ENCODE data around the gene DDX17.

DDX17 gene

DNA sequence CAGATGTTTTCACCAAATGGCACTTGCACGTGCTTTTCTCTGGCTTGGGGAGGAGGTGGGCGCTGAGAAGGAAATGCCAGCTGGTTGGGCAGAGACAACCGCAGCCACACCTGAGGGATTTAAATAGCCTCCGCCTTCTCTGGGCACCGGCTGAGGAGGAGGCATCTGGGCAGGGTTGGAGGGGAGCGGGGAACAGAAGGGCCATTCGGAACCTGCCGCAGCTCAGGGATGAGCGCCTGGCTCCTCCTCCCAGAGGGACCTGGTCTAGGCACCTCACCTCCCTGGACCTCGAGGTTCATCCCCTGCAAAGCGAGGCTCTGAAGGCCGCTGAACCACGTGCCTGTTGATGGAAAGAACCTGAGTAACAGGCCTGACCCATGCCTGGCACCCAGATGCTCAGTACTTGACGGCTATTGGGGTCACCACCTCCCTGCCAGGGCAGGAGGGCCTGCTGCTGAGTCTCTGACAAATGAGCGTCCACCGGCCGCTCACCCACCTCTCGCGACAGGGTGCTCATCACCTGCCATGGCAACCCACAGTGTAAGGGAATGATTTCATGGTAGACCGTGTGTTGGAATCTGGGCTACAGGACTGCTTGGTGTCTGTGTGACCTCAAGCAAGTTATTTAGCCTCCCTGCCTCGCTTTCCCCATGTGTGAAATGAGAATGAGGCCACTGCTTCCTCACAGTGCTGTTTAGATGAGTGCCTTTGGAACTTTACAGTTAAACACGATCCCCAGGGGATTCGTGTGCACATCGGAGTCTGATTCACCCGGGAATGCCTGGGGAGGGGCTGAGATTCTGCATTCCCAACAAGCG, 40.2 kb downstream of the DDX17 start:
- TF ChIP-seq ZNF274 (IDR thresholded peaks at IDR 0.05; ENCODE audit: low read depth, low read length), result no peak
- no peak overlapping the region for H3K4me3 ChIP-seq (ENCODE audit: low read length)

DNA sequence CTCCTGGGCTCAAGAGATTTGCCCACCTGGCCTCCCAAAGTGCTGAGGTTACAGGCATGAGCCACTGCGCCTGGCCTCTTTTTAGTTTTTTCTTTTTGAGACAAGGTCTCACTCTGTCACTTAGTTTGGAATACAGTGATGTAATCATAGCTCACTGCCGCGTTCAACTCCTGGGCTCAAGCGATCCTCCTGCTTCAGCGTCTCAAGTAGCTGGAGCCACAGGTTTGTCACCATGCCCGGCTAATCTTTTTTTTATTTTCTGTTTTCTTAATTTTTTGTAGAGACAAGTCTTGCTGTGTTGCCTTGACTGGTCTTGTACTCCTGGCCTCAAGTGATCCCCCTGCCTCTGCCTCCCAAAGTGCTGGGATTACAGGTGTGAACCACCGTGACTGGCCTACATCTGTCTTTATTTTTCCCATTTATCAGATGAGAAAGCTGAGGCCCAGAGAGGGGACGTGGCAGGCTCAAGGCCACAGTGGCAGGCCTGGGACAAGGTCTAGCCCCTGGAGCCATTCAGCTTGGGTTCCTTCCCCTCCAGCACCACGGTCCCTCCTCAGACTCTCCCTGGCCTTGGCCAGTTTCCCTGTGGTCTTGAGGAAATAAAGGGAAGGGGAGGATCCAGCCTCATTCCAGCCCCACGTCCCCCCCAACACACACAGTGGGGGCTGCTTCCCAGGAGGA, 41.0 kb downstream of the DDX17 start:
- no peak overlapping the region for H3K4me3 ChIP-seq (ENCODE audit: low read length)
- TF ChIP-seq ZNF274 (IDR thresholded peaks at IDR 0.05; ENCODE audit: low read depth, low read length), result no peak

DNA sequence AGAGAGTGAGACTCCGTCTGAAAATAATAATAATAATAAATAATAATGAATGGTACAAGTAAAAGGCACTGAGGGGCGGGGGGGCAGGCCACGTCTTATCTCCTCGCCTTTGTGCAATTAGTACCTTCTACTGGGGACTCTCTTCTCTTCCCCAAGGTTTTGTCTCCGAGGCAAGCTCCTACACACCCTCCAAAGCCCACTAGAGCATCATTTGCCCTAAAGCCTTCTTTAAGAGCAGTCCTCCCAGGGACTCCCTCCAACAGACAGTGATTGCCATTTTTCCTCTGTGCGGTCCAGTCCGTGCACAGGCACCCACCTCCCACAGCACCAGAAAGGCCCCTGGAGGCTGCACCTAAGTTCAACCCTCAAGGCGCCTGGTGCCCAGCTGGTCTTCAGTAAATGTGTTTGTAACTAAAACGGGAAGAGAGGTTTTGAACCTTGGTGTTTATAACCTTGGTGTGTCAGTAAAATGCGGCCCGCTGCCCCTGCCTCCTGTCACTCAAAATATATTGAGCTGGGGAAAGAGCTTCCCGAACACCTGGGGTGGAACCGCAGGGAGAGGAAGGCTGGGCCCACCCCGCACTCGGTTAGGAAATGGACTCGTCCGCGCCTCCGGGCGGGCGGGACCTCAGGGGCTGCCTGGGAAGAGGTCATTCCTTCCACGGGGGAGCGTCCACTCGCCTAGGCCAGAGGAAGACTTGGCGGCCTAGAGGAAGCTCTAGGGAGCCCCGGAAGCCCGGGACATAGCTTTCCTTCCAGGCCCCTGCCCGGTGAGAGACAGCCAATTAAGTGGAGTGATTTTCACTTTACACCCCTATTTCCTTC, 42.9 kb downstream of the DDX17 start:
- H3K4me3 ChIP-seq (ENCODE audit: low read length), result no peak overlapping the region
- TF ChIP-seq ZNF274 (IDR thresholded peaks at IDR 0.05; ENCODE audit: low read depth, low read length), result no peak

DNA sequence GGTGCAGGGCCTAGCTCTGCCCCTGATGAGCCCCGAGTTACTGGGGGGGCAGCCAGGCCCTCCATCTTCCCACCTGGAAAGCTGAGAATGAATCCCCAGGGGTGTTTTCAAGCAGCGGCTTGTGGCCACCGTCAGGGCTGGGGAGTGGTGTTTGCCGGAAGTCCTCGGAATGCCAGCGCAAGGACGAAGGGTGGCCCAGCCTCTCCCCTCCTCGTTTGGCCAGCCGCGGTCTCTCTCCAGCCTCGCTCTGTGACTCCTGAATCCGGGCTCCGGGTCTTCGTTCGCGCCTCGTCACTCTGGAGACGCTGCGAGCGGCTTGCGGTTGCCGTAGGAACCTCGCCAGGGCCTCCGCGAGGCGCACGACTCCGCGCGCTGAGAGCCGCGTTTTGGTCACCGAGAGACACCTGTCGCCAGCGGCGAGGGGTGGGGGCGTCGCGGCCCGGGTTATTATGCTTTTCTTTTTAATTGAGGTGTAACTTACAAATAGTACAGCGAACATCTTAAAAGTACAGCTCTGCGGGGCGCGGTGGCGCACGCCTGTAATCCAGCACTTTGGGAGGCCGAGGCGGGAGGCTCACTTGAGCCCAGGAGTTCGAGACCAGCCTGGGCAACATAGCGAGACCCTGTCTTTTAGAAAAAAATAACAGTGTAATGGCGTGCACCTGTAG, 44.6 kb downstream of the DDX17 start:
- no peak overlapping the region for H3K4me3 ChIP-seq (ENCODE audit: low read length)

DNA sequence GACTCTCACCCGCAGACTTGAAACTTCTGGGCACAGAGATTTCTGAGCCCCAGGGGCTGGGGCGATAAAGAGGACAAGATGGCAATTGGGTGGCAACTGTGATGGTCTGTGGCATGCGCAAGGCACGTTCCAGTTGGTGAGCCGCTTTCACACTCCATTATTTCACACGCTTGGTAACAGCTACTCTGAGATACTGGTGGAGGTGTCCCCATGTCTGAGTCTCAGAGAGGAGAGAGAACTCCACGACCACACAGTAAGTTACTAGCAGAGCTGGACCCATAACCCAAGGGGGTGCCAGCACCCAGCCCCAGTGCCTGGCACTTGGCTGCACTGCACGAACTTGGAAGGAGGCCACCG, 45.1 kb downstream of the DDX17 start:
- no peak overlapping the region for H3K4me3 ChIP-seq (ENCODE audit: low read length)
- no peak for TF ChIP-seq ZNF274 (IDR thresholded peaks at IDR 0.05; ENCODE audit: low read depth, low read length)

More for the DNA sequence above, 44.6 kb downstream of the DDX17 start:
- no peak for TF ChIP-seq ZNF274 (IDR thresholded peaks at IDR 0.05; ENCODE audit: low read depth, low read length)

DNA sequence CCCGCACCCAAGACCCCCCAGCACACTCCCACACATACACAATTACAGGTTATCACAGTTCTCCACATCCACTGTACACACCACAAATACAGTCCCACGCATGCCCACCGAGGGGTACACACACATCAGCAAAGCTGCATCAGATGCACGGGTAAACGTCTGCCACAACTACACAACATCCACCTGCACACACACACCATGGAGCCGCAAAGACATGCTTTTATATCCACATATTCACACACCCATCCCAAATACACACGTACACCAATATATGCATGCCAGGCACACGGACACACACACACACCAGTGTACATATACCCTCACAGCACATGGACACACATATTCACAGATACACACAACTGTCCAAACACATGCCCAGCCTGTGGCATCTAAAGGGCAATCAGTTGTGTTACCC, 45.7 kb downstream of the DDX17 start:
- no peak for TF ChIP-seq ZNF274 (IDR thresholded peaks at IDR 0.05; ENCODE audit: low read depth, low read length)
- H3K4me3 ChIP-seq (ENCODE audit: low read length), result no peak overlapping the region

DNA sequence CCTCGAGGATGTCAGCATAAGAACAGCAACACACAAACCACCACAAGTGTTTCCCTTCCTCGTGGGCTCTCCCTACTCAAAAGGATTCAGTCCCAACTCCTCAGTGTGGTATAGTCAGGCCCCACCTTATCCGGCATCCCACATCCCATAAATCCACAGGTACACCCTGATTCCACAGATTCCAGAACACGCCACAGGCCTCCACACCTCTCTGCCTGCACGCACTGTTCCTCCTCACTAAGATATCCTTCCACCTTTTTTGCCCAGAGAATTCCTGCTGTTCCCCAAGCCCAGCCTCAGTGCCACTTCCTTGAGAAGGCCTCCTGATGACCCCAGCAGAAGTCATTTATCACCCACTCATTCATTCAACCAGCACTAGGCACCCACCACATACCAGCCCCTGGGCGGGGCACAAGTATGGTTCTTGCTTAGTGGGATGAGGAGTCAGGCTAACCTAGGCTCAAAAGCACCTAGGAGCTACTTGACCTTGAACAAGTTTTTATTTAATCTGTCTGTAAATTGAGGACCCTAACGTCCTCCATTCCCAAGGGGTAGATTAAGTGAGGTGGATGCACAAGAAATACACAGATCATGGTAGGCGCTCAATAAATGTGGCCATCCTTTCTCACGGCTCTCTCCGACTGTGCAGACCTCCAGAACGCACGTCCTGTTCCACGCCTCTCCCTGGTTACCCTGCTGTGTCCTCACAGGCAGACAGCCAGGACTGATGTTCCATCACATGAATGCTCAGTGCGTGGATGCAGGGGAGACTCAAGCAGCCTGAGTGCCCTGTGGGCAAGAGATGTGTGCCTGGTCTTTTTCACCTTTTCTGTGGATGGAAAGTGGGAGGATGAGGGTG, 49.0 kb downstream of the DDX17 start:
- H3K4me3 ChIP-seq (ENCODE audit: low read length), result no peak overlapping the region
- TF ChIP-seq ZNF274 (IDR thresholded peaks at IDR 0.05; ENCODE audit: low read depth, low read length), result no peak

DNA sequence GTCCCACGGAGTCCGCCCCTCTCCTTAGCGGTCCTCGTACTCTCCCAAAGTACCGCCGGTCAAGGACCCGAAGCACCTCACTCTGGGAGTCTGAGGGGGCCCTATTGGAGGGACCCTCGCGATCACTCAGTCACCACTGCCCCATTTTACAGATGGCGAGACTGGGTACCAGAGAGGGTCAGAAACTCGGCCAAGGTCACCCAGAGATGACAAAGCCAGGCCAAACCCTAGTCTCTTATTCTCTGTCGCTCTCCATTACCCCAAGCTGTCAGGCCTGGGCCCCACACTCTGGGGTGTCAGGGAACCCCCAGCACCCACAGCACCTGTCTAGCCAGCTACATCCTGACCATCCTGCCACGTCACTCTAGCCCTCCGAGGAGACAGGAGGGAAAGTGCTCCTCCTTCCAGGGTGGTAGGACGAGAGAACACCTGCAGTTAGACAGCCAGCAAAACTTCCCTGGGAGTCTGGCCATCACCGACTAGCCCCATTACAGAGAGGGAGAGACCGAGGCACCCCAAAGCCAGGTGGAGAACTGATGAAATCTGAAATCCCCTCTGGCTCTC, 49.8 kb downstream of the DDX17 start:
- no peak for TF ChIP-seq ZNF274 (IDR thresholded peaks at IDR 0.05; ENCODE audit: low read depth, low read length)
- no peak overlapping the region for H3K4me3 ChIP-seq (ENCODE audit: low read length)

DNA sequence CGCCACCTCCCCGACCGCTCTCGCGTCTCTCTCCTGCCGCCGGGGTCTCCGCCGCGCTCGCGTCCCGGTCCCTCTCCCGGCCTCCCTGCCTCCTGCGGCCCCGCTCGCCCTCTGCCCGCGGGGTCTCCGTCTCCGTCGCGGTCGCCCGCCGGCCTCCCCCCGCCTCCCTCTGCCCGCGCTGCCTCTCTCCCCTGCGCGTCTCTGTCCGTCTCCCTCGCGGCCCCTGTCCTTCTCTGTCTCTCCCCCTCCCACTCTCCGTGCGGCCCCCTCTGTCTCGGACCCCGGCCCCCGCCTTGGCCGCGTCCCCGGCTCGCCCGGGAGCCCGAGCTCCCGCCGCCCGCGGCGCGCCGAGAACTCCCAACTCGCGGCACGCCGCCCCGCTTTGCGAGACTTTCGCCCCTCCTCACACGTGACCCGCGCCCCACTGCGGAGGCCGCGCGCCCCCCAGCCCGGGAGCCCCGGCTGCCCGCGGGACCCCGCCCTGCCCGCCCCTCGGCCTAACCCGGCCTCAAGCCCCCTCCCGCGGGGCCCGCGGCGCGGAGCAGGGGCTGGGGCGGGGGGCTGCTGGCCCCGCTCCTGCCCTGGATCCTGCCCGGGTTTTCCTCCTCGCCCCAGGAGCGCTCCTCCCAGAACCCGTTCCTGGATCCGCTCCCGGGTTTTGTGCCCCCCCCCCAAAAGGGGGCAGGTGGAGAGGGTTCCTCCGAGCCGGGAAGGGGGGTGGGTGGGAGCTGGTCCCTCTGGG, 50.4 kb downstream of the DDX17 start:
- H3K4me3 ChIP-seq (ENCODE audit: low read length), result peak overlapping the region; percentile 38
- TF ChIP-seq ZNF274 (IDR thresholded peaks at IDR 0.05; ENCODE audit: low read depth, low read length), result no peak

DNA sequence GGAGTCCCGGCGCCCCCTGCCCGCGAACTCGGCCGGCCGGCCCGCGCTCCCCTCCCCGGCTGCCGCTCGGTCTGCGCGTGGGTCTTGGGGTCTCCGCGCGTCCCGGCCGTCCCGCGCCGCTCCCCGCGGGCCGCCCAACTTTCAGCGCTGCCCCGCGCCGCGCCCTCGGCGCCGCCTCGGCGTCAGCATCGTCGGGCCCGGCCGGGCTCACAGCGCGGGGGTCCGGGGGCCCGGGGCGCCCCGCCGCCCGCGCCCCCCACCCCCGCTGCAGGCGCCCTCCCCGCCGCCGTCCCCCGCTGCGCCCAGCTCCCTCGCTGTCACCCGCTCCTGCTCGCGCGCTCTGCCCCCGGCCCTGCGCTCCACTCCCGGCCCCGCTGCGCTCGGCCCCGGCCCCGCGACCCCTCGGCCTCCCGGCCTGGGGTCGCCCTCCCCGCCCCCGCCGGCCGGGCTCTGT, 51.0 kb downstream of the DDX17 start, which contains the start of gene KCNJ4:
Gene KCNJ4, minus strand, starts transcription at position 124 of the 454 bp plus-strand sequence. CDS start 27,067 bp downstream, outside the sequence.
- peak within 1 kb of the TSS; percentile 38 for H3K4me3 ChIP-seq (ENCODE audit: low read length)
- no peak for TF ChIP-seq ZNF274 (IDR thresholded peaks at IDR 0.05; ENCODE audit: low read depth, low read length)

DNA sequence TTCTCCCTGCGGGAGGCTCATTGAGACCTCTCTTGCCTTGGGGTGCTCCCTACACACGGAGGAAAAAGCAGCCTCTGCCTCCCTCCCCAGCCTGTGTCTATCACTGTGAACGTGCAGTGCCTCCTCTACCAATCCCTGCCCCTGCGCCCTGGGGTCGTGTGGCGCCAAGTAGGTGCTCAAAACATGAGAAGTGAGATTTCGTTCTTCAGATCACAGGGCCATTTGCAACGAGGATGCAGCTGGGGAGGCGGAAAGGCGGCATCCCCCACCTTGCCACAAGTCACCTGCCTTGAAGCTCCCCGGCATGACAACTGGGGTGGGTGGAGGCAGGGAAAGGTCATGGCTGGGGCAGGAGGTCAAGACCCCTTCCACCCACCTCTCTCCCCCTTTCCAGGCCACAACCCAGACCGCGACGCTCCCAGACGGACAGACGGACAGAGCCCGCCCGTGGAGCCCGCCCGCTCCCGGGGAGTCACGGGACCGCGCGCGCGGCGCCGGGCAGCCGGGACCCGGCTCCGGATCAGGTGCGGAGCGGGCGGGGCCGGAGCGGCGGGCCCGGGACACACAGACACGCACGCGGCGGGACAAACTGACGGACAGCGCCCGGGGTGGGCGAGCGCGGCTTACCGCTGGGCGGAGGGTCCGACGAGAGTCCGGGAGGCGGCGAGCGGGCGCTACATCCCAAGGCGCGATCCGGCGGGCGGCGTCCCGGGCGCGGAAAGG, 51.6 kb downstream of the DDX17 start:
- H3K4me3 ChIP-seq (ENCODE audit: low read length), result peak overlapping the region; percentile 8; the same call in 1 of the 2 replicates
- TF ChIP-seq ZNF274 (IDR thresholded peaks at IDR 0.05; ENCODE audit: low read depth, low read length), result no peak
